ENCODE results near the gene TMEM217. TPM values are rescaled to one million over a fixed set of nuclear protein-coding genes. Genes with fewer than 3 reads are reported as not detected.

Gene TMEM217
- polyA plus RNA-seq, 2 donors, result 2.6 to 5.4 TPM

Other genes with a start within 250 kb of the TMEM217 start
- 100 to 1,000 TPM; 174 to 178 TPM for gene PIM1, start 88.0 kb downstream of the TMEM217 start, polyA plus RNA-seq
- 1 to 10 TPM; 6.9 to 9.1 TPM for gene TBC1D22B, start 372 bp downstream of the TMEM217 start, polyA plus RNA-seq
- 10 to 100 TPM; 10.3 to 14.7 TPM for gene RNF8, start 95.8 kb upstream of the TMEM217 start, polyA plus RNA-seq
- 10 to 100 TPM; 10.5 to 12.0 TPM for gene CMTR1, start 175.1 kb upstream of the TMEM217 start, polyA plus RNA-seq
- 10 to 100 TPM; 24.1 to 44.6 TPM for gene CCDC167, start 241.7 kb upstream of the TMEM217 start, polyA plus RNA-seq